ENCODE measurements around the gene RELCH. TPM values are rescaled to one million over a fixed set of nuclear protein-coding genes. Genes with fewer than 3 reads are reported as not detected.

RELCH gene
- total RNA-seq, 2 experiments from 2014 or later = 33.3 to 41.2 TPM

DNA sequence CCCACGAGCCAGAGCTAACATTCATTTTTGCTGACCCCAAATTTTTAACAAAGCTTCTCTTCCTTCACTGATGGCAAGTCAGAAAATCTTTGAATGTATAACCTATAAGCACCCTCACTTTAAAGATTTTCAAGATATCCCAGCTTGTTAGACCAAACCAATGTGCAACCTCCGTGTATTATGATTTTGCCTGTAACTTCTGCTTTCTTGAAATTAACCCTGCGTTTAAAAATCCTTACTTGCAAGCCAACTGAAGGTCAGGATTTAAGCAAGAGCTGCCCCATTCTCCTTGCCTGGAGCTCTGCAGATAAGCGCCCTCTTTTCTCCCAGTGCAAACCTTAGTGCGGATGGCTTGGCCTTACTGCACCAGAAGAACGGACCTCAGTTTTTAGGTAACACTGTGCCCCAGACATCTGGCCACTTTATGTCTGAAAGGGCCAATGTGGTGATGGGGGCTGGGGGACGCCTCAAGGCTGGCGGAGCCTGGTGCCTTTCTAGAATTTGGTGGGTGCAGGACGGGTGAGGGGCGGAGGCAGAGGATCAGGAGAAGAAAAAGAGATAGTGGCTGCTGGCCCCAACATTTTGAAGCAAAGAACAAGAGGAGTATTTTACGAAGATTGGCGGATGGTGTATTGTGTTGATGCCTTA lies 137.2 kb downstream of the RELCH start:
- peaks cover 41% of the 10 kb centered on the region for H3K4me1 Mint-ChIP-seq
- peaks cover 3% of the 10 kb centered on the region for H3K36me3 Mint-ChIP-seq
- H3K27ac Mint-ChIP-seq = no peak overlapping the region
- ATAC-seq (no peak), DNase-seq (no peak)
- peak overlapping the region; percentile 72 for H3K4me3 Mint-ChIP-seq
- H3K9me3 Mint-ChIP-seq (ENCODE audit: low read depth) = no peaks in the 10 kb centered on the region
- CTCF ChIA-PET = interaction anchor here (0.8 to 4.6 kb wide), 15 partner anchors 8 to 260 kb away, joined by 3 to 25 read pairs (median 4); no protein-coding TSS in a partner anchor
- H3K27me3 Mint-ChIP-seq = peaks cover 58% of the 10 kb centered on the region

GRCh38 chr18:62324917-62325805 lies 138.1 kb downstream of the RELCH start, which contains the start of gene TNFRSF11A:
Gene TNFRSF11A, plus strand, starts transcription at chr18:62325310. Its CDS starts 43 bp downstream, at chr18:62325353.
- DNase-seq (peak; percentile 72), ATAC-seq (peak; percentile 84)
- Mint-ChIP-seq H3K27me3 (peaks cover 57% of the 10 kb centered on the region), H3K27ac (peak within 1 kb of the TSS; percentile 33), H3K4me1 (peaks cover 49% of the 10 kb centered on the region), H3K9me3 (ENCODE audit: low read depth) (no peaks in the 10 kb centered on the region), H3K36me3 (peaks cover 4% of the 10 kb centered on the region), H3K4me3 (peak within 1 kb of the TSS; percentile 79)
- CTCF ChIA-PET = interaction anchor here (1.0 to 4.6 kb wide), 17 partner anchors 9 to 259 kb away, joined by 3 to 25 read pairs (median 4); partner anchors contain the start of gene ZCCHC2

DNA sequence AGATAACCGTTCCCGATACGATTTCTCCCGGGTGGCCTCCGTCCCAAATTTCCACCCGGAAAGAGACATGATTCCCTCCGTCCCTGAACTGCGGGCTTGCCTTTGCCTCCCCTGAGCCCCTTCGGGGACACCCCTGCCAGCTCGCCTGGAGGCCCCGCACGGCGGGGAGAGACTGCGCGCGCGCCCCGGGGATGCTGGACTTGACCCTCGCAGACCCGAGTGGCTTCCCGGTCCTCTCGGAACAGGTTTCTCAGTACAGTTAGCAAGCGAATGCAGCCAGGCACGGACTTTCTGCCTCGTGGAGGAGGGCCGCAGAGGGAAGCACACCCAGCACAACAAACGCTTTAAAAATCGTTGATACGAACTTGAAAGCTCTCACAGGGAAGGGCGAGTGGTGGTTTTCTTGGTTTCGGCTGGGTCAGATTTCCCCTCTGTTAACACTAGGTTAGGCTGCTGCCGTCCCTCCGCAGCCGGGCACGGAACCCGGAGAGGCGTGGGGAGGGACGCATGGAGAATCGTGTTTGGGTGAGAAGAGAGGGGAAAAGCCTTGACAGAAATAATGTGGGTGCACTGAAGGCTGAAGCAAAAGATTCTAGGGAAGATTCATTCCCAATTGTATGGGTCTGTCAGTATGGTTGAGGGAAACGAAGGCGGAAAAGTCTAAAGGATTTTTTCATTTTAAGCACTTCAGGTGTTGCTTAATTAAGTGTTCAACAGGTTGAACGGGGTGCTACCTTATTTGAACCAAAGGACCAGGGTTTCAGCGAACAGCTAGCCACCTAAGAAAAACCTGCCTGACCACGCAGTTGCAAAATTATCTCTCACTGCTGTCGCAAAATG lies 139.0 kb downstream of the RELCH start:
- Mint-ChIP-seq H3K36me3 (peaks cover 8% of the 10 kb centered on the region), H3K27me3 (peaks cover 58% of the 10 kb centered on the region), H3K4me3 (peak overlapping the region; percentile 79), H3K27ac (peak overlapping the region; percentile 33), H3K9me3 (ENCODE audit: low read depth) (no peaks in the 10 kb centered on the region), H3K4me1 (peaks cover 55% of the 10 kb centered on the region)
- ATAC-seq = peak; percentile 28
- CTCF ChIA-PET = interaction anchor here (1.0 to 4.6 kb wide), 12 partner anchors 10 to 258 kb away, joined by 3 to 25 read pairs (median 4); partner anchors contain the start of gene ZCCHC2
- peak; percentile 51 for DNase-seq

- DNase-seq = no peak
- H3K4me3 Mint-ChIP-seq = peak overlapping the region; percentile 79
- H3K9me3 Mint-ChIP-seq (ENCODE audit: low read depth) = no peaks in the 10 kb centered on the region
- no peak overlapping the region for H3K27ac Mint-ChIP-seq
- CTCF ChIA-PET = interaction anchor here (1.0 to 4.6 kb wide), 5 partner anchors 59 to 257 kb away, joined by 3 to 25 read pairs (median 4); partner anchors contain the start of gene ZCCHC2
- no peak for ATAC-seq
- H3K4me1 Mint-ChIP-seq = peaks cover 62% of the 10 kb centered on the region
- H3K27me3 Mint-ChIP-seq = peaks cover 56% of the 10 kb centered on the region
- H3K36me3 Mint-ChIP-seq = peaks cover 8% of the 10 kb centered on the region
Measured at GRCh38 chr18:62326646-62327348, 139.7 kb downstream of the RELCH start.

- H3K4me3 Mint-ChIP-seq = no peak overlapping the region
Measured at GRCh38 chr18:62327977-62328376, 140.9 kb downstream of the RELCH start.

DNA sequence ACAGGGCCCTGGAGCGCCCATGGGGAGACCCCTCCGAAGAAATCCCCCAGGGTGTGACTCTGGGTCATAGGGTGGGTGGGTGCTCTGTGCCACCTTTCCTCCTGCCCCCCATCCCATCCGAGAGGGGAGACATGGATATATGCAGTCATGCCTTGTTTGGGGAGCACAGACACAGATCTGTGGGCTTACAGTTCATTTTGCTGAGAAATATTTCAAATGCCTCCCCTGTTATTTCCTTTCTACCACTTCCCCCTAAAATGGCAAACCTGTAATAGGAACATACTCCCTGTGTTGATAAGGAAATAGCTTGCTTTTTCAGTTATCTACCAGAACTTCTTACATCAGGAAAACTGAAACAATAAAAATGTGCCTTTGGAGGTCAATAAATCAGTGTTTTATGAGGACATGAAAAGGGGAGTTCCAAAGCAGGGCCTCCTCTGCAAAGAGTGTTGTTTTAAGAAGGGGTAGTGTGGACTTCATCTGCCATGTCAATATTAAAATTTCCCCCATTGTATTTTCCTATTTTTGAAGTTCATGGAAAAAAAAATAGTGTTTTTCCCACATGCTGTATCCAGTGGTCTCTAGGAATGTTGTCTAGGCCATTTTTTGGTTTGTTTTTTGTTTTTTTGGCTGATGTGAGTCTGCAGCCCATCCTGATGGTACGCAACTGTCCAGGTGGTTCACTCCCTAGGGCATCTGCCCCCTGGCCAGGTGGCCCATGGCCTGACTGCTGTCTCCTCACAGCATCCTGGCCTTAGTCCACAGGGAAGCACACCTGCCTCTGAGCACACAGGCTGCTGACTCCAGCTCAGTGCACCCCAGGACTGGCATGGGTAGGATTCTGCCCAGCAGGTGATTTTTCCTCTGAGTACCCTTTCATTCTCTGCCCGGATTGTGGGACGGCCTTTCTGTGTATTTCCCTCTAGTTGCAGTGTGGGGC lies 141.8 kb downstream of the RELCH start:
- CTCF ChIA-PET = interaction anchor here (0.8 to 2.0 kb wide), 7 partner anchors 11 to 255 kb away, joined by 3 to 6 read pairs (median 4); no protein-coding TSS in a partner anchor
- peaks cover 64% of the 10 kb centered on the region for H3K4me1 Mint-ChIP-seq

More at GRCh38 chr18:62327977-62328376, 140.9 kb downstream of the RELCH start:
- Mint-ChIP-seq H3K36me3 (peaks cover 8% of the 10 kb centered on the region), H3K4me1 (peaks cover 65% of the 10 kb centered on the region), H3K27me3 (peaks cover 48% of the 10 kb centered on the region), H3K9me3 (ENCODE audit: low read depth) (no peaks in the 10 kb centered on the region), H3K27ac (no peak overlapping the region)
- no peak for DNase-seq
- CTCF ChIA-PET = interaction anchor here (2.0 kb wide), 1 partner anchor 78 kb away, joined by 6 read pairs; no protein-coding TSS in a partner anchor
- ATAC-seq = no peak

GRCh38 chr18:62329691-62330454 lies 142.8 kb downstream of the RELCH start:
- DNase-seq = peak; percentile 66
- Mint-ChIP-seq H3K4me3 (peak overlapping the region; percentile 32), H3K27me3 (peaks cover 31% of the 10 kb centered on the region), H3K27ac (peak overlapping the region; percentile 67), H3K36me3 (peaks cover 8% of the 10 kb centered on the region), H3K4me1 (peaks cover 56% of the 10 kb centered on the region), H3K9me3 (ENCODE audit: low read depth) (no peaks in the 10 kb centered on the region)
- CTCF ChIA-PET = interaction anchor here (0.8 to 2.0 kb wide), 7 partner anchors 10 to 254 kb away, joined by 3 to 6 read pairs (median 4); no protein-coding TSS in a partner anchor
- peak; percentile 52 for ATAC-seq

More for the DNA sequence above, 141.8 kb downstream of the RELCH start:
- Mint-ChIP-seq H3K27me3 (peaks cover 39% of the 10 kb centered on the region), H3K36me3 (peaks cover 8% of the 10 kb centered on the region), H3K4me3 (peak overlapping the region; percentile 32), H3K9me3 (ENCODE audit: low read depth) (no peaks in the 10 kb centered on the region), H3K27ac (peak overlapping the region; percentile 67)
- ATAC-seq (no peak), DNase-seq (no peak)

DNA sequence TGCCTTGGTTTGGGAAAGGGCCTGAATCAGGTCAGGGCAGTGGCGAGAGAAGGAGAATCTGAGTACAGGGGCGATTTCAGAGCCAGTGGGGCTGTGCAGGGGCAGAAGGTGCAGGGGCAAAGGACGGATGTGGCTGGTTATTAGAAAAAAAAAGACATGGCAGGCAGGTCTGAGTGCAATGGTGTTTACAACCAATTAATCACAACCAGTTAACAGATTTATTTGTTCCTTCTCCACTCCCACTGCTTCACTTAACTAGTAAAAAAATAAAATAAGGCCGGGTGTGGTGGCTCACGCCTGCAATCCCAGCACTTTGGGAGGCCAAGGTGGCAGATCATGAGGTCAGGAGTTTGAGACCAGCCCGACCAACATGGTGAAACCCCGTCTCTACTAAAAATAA lies 143.6 kb downstream of the RELCH start:
- DNase-seq (no peak), ATAC-seq (no peak)
- Mint-ChIP-seq H3K36me3 (peaks cover 8% of the 10 kb centered on the region), H3K4me3 (no peak overlapping the region), H3K9me3 (ENCODE audit: low read depth) (no peaks in the 10 kb centered on the region), H3K27ac (no peak overlapping the region), H3K4me1 (peaks cover 56% of the 10 kb centered on the region), H3K27me3 (peaks cover 31% of the 10 kb centered on the region)
- CTCF ChIA-PET = interaction anchor here (1.4 kb wide), 1 partner anchor 88 kb away, joined by 3 read pairs; no protein-coding TSS in a partner anchor

- CTCF ChIA-PET = interaction anchor here (1.3 kb wide), 1 partner anchor 252 kb away, joined by 4 read pairs; no protein-coding TSS in a partner anchor
- DNase-seq = no peak
- Mint-ChIP-seq H3K4me3 (no peak overlapping the region), H3K27me3 (peaks cover 25% of the 10 kb centered on the region), H3K4me1 (peaks cover 47% of the 10 kb centered on the region), H3K27ac (no peak overlapping the region), H3K9me3 (ENCODE audit: low read depth) (no peaks in the 10 kb centered on the region), H3K36me3 (peaks cover 5% of the 10 kb centered on the region)
- ATAC-seq = no peak
Measured at GRCh38 chr18:62331581-62332356, 144.7 kb downstream of the RELCH start.

DNA sequence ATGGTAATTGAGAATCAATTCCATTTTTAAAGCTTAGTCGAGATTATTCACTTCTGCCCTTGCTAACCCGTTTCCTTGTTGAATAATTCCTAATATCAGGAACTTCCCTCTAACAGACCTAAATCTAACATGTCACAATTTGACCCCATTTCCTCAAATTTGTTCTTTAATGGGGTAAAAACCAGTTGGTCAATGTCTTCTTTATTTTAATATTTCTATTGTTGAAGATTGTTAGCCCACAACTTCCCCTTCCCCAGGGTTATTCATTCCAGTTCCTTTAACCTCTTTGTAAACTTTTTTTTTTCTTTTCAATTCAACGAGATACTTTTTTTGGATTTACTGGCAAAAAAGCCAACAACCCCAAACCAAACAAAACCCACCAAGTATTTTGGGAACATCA lies 145.4 kb downstream of the RELCH start:
- Mint-ChIP-seq H3K27me3 (peaks cover 20% of the 10 kb centered on the region), H3K9me3 (ENCODE audit: low read depth) (no peaks in the 10 kb centered on the region), H3K4me1 (peaks cover 41% of the 10 kb centered on the region), H3K36me3 (peaks cover 5% of the 10 kb centered on the region), H3K4me3 (no peak overlapping the region), H3K27ac (no peak overlapping the region)
- CTCF ChIA-PET = interaction anchor here (1.3 kb wide), 1 partner anchor 251 kb away, joined by 4 read pairs; no protein-coding TSS in a partner anchor
- DNase-seq = no peak
- ATAC-seq = no peak
